Fibroblast of villous mesenchyme (primary cell): ENCODE results near the gene NRG2. TPM values are rescaled to one million over a fixed set of nuclear protein-coding genes. Genes with fewer than 3 reads are reported as not detected.

Source experiments
- DNase-seq: peaks from one replicate; pipeline ENCODE4 v3.0.0-alpha.2; 2010; ENCODE audit warnings: low read depth
- H3K4me3 ChIP-seq: 2 replicates; pipeline ENCODE4 v1.5.1; 2011; ENCODE audit warnings: low read depth, mild to moderate bottlenecking, low read length
- CTCF ChIP-seq: IDR thresholded peaks from 2 replicates; pipeline ENCODE4 v1.5.1; 2012; ENCODE audit warnings: low read depth, mild to moderate bottlenecking, low read length; ENCODE audit not compliant: insufficient read depth
- total RNA-seq: library from RNA; depleted of rRNA; stranded (reverse); fragments of >200 nt; gene quantifications from 2 replicates; pipeline ENCODE4 v1.2.3, GENCODE V29; 2012

NRG2 gene
- total RNA-seq, 1 donor, result under 0.01 TPM

GRCh38 chr5:139901986-139902385, 141.1 kb downstream of the NRG2 start:
- DNase-seq, result no peak
- H3K4me3 ChIP-seq, result no peak overlapping the region
- TF ChIP-seq CTCF, result no peak

- TF ChIP-seq CTCF, result no peak
- H3K4me3 ChIP-seq, result no peak overlapping the region
- DNase-seq, result no peak
Observed at GRCh38 chr5:139901251-139901575, 141.9 kb downstream of the NRG2 start.

- TF ChIP-seq CTCF, result no peak
- no peak overlapping the region for H3K4me3 ChIP-seq
- no peak for DNase-seq
Observed at GRCh38 chr5:139900546-139901250, 142.4 kb downstream of the NRG2 start.

GRCh38 chr5:139898981-139899380, 144.1 kb downstream of the NRG2 start:
- no peak overlapping the region for H3K4me3 ChIP-seq
- DNase-seq, result no peak
- TF ChIP-seq CTCF, result no peak

- no peak for DNase-seq
- H3K4me3 ChIP-seq, result no peak overlapping the region
- TF ChIP-seq CTCF, result no peak
Observed at GRCh38 chr5:139897982-139898381, 145.1 kb downstream of the NRG2 start.

- DNase-seq, result no peak
- TF ChIP-seq CTCF, result no peak
- no peak overlapping the region for H3K4me3 ChIP-seq
Observed at GRCh38 chr5:139897342-139897741, 145.8 kb downstream of the NRG2 start.

DNA sequence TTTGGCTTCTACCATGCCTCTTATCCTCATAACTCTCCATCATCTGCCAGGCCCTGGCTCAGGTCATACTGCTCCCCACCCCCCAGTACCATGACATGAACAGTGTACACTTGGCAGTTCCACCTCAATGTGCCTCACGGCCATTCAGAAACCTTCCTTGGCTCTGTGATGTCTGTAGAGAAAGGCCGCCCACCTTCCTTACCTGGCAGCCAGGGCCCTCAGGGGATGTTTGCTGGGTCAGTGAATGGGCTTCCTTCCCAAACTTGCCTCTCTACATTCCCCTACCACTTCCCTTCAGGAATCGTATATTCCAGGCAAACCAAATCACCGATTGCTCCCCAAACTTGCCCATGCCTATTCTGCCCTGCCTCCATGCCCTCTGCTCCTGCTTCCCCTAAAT, 146.4 kb downstream of the NRG2 start:
- no peak for TF ChIP-seq CTCF
- no peak overlapping the region for H3K4me3 ChIP-seq
- no peak for DNase-seq
